K562 (cell line): ENCODE data around the gene NHS. TPM values are rescaled to one million over a fixed set of nuclear protein-coding genes. Genes with fewer than 3 reads are reported as not detected.

Experiments
- ATAC-seq: fragments of 200-7000 bp; cut with Tn5 transposase; 3 replicates; pipeline ENCODE4 v1.9.1; 2020; ENCODE audit warnings: moderate library complexity
- BruUV-seq: library from RNA; stranded (reverse); fragments of 400-500 nt; replicated peaks from 2 replicates; lab custom pipeline; 2021; lab: Mats Ljungman, UMichigan
- CTCF ChIA-PET: fragments of 300-600 bp; formaldehyde crosslinking; extraction: SDS; loops from one replicate; lab custom pipeline; 2021; ENCODE audit warnings: low intra/inter-chr PET ratio; lab: Yijun Ruan, JAX
- POLR2A ChIA-PET: fragments of 300-600, 350-650 bp; sonication (Branson Sonifier 250); formaldehyde crosslinking; extraction: SDS; loops from one replicate; lab custom pipeline; 2021; ENCODE audit warnings: antibody characterized with exemption, inconsistent platforms; lab: Yijun Ruan, JAX
- DNase-seq, 4 experiments: peaks; one replicate each; pipeline versions ENCODE4 v3.0.0 to v3.0.0-alpha.2; 2011 to 2018; ENCODE audit warnings: low spot score in 3 of 4, mixed read lengths in 3 of 4; ENCODE audit errors: extremely low read depth in 1 of 4
- FAIRE-seq: peaks from 2 replicates; lab custom pipeline; 2011; peaks lifted over from hg19 to GRCh38; lab: Jason Lieb, UNC
- H2AFZ ChIP-seq: 2 replicates; pipeline ENCODE4 v1.6.0; 2011; ENCODE audit warnings: low read depth, low read length, control low read depth, inconsistent platforms
- H3K27ac ChIP-seq: fragments of 200-600 bp; 3 replicates; pipeline ENCODE4 v1.8.0; 2011; ENCODE audit warnings: low read depth, mild to moderate bottlenecking, control low read depth, inconsistent platforms, low read length, moderate library complexity, mixed read lengths; ENCODE audit errors: extremely low read depth
- H3K27me3 ChIP-seq, 2 experiments: fragments of 300-600 bp in 1 of 2; 2 replicates in 1 of 2; 3 replicates in 1 of 2; pipeline versions ENCODE4 v1.6.0 to v1.8.0; 2011; ENCODE audit warnings: inconsistent platforms in 2 of 2, low read length in 2 of 2, mild to moderate bottlenecking in 1 of 2, mixed read lengths in 1 of 2, moderate library complexity in 1 of 2; ENCODE audit not compliant: control insufficient read depth in 2 of 2, insufficient read depth in 2 of 2
- H3K36me3 ChIP-seq: fragments of 300-600 bp; 3 replicates; pipeline ENCODE4 v1.8.0; 2011; ENCODE audit warnings: mild to moderate bottlenecking, low read length, inconsistent platforms; ENCODE audit not compliant: control insufficient read depth, insufficient read depth
- H3K4me1 ChIP-seq, 2 experiments: fragments of 200-600 bp in 1 of 2; replicated peaks in 1 of 2; 2 replicates in 1 of 2; 3 replicates in 1 of 2; pipeline versions ENCODE4 v1.5.1 to v1.8.0; 2011; ENCODE audit warnings: inconsistent platforms in 2 of 2, low read length in 2 of 2, mild to moderate bottlenecking in 1 of 2, mixed read lengths in 1 of 2, moderate library complexity in 1 of 2; ENCODE audit not compliant: control insufficient read depth in 2 of 2, insufficient read depth in 2 of 2
- H3K4me2 ChIP-seq: 2 replicates; pipeline ENCODE4 v1.6.1; 2011; ENCODE audit warnings: low read length, control low read depth, inconsistent platforms, mixed read lengths; ENCODE audit not compliant: insufficient read depth
- H3K4me3 ChIP-seq: fragments of 200-600 bp; sonication (generic), shearing (Covaris generic); 2 replicates; pipeline ENCODE4 v1.5.1; 2016; ENCODE audit warnings: control low read depth, inconsistent platforms
- H3K79me2 ChIP-seq: fragments of 200-600 bp; 3 replicates; pipeline ENCODE4 v1.8.0; 2011; ENCODE audit warnings: low read length, inconsistent platforms; ENCODE audit not compliant: control insufficient read depth, insufficient read depth
- H3K9ac ChIP-seq, 2 experiments: 2 replicates each; pipeline versions ENCODE4 v1.6.0 to v1.6.1; 2011; ENCODE audit warnings: low read depth in 2 of 2, low read length in 2 of 2, control low read depth in 1 of 2, inconsistent platforms in 1 of 2, mild to moderate bottlenecking in 1 of 2, mixed read lengths in 1 of 2; ENCODE audit not compliant: insufficient read depth in 1 of 2
- H3K9me1 ChIP-seq: one replicate; pipeline ENCODE4 v1.6.0; 2011; ENCODE audit warnings: inconsistent platforms, mild to moderate bottlenecking, low read length, moderate library complexity; ENCODE audit not compliant: control insufficient read depth, insufficient read depth
- H3K9me3 ChIP-seq: replicated peaks from 2 replicates; pipeline ENCODE4 v1.5.1; 2011; ENCODE audit warnings: low read depth, low read length, inconsistent platforms; ENCODE audit not compliant: control insufficient read depth, insufficient read depth
- H4K20me1 ChIP-seq: replicated peaks from 2 replicates; pipeline ENCODE4 v1.6.1; 2011; ENCODE audit warnings: low read length, inconsistent platforms, mixed read lengths; ENCODE audit not compliant: control insufficient read depth, insufficient read depth
- FOS ChIP-seq: IDR thresholded peaks from 3 replicates; pipeline ENCODE4 v1.6.1; 2011; ENCODE audit not compliant: insufficient read length; ENCODE audit errors: extremely low read depth
- GATAD2A ChIP-seq: fragments of 450-650 bp; IDR thresholded peaks from 2 replicates; pipeline ENCODE4 v1.6.1; 2017
- GTF2F1 ChIP-seq: IDR thresholded peaks from 2 replicates; pipeline ENCODE4 v1.6.1; 2011; ENCODE audit warnings: low read depth, low read length, improper control_type of control experiment
- NCOR1 ChIP-seq: fragments of 450-650 bp; IDR thresholded peaks from 2 replicates; pipeline ENCODE4 v1.6.1; 2016; ENCODE audit warnings: mild to moderate bottlenecking, moderate library complexity
- NELFE ChIP-seq: IDR thresholded peaks from 2 replicates; pipeline ENCODE4 v1.6.1; 2011; ENCODE audit warnings: mild to moderate bottlenecking; ENCODE audit not compliant: insufficient read depth, insufficient read length
- PTBP1 ChIP-seq: fragments of 200-400 bp; formaldehyde crosslinking; IDR thresholded peaks from 2 replicates; pipeline ENCODE4 v1.6.1; 2017; ENCODE audit warnings: low read depth, low read length
- SMARCB1 ChIP-seq: IDR thresholded peaks from 2 replicates; pipeline ENCODE4 v1.6.1; 2011; ENCODE audit warnings: improper control_type of control experiment, low read depth; ENCODE audit not compliant: insufficient read length
- TCFL5 ChIP-seq: fragments of 250-450 bp; sonication (Bioruptor Pico); conservative IDR thresholded peaks from 2 replicates; pipeline ENCODE4 v1.6.1; 2021; ENCODE audit warnings: mild to moderate bottlenecking, moderate library complexity, matching md5 sums
- ZNF274 ChIP-seq: IDR thresholded peaks from 2 replicates; pipeline ENCODE4 v1.6.1; 2011; ENCODE audit warnings: low read depth, mild to moderate bottlenecking, low read length, moderate library complexity, borderline replicate concordance
- ZNF41 ChIP-seq: fragments of 250-450 bp; sonication (Bioruptor Pico); conservative IDR thresholded peaks from 2 replicates; pipeline ENCODE4 v1.4.0; 2020; ENCODE audit warnings: mild to moderate bottlenecking
- WGBS: fragments of 100-300 bp; shearing (Covaris generic); methylation state at CpG from one replicate; pipeline ENCODE4 v1.1.6; 2016; ENCODE audit warnings: low coverage, mixed read lengths; ENCODE audit not compliant: insufficient coverage; ENCODE audit errors: missing lambda C conversion rate; 5-methylcytosine and 5-hydroxymethylcytosine counted together
- in situ Hi-C: fragments of 300-500 bp; cut with MboI; formaldehyde crosslinking; loops from 4 replicates; pipeline ENCODE4 v1.15.0; 2018; ENCODE audit warnings: inconsistent platforms, mixed read lengths
- intact Hi-C: fragments of 100-400 bp; cut with micrococcal nuclease; formaldehyde crosslinking; loops from 2 replicates; pipeline ENCODE4 v1.14.2; 2022
- polyA plus RNA-seq, 8 experiments: library from polyadenylated mRNA; depleted of rRNA in 4 of 8; stranded (reverse) in 5 of 8; unstranded in 3 of 8; fragments of >200 nt; fragmentation: Nextera tagmentation in 2 of 8; fragmentation: Illumina TruSeq in 1 of 8; extraction: Ambion mirVana in 2 of 8; extraction: Trizol in 1 of 8; gene quantifications; 2 replicates each; pipeline versions ENCODE4 v1.2.1 to v1.2.3, GENCODE V29; 2011 to 2014; ENCODE audit warnings: inconsistent platforms in 1 of 8, missing spikeins in 1 of 8
- total RNA-seq, 7 experiments: library from RNA; depleted of rRNA in 6 of 7; stranded (reverse); fragments of >200 nt in 6 of 7; fragmentation: Illumina TruSeq in 2 of 7; extraction: Trizol in 2 of 7; gene quantifications; 2 replicates each; pipeline versions ENCODE4 v1.2.1 to v1.2.3, GENCODE V29; 2011 to 2021; ENCODE audit warnings: low replicate concordance in 1 of 7
- TF ChIP-seq, protein P1 (sequence below), 2 experiments: fragments of 150-350 bp in 1 of 2; IDR thresholded peaks; 2 replicates each; pipeline ENCODE4 v1.6.1; 2012 to 2016; ENCODE audit warnings: low read depth in 2 of 2, low read length in 2 of 2, mild to moderate bottlenecking in 1 of 2, moderate library complexity in 1 of 2
- TF ChIP-seq, protein P2 (sequence below): sonication (generic); formaldehyde crosslinking; IDR thresholded peaks from 2 replicates; pipeline ENCODE4 v1.8.1; 2023; ENCODE audit warnings: mild to moderate bottlenecking, missing genetic modification reagents, moderate library complexity
- TF ChIP-seq, protein P3 (sequence below): fragments of 250-450 bp; sonication (Bioruptor Pico); IDR thresholded peaks from 2 replicates; pipeline ENCODE4 v1.6.1; 2021; ENCODE audit warnings: mild to moderate bottlenecking
- TF ChIP-seq, protein P4 (sequence below): fragments of 250-450 bp; sonication (Bioruptor Pico); IDR thresholded peaks from 2 replicates; pipeline ENCODE4 v1.8.0; 2021; ENCODE audit warnings: moderate library complexity, mild to moderate bottlenecking, inconsistent platforms

The NHS gene
- total and polyA plus RNA-seq, 9 of the 15 experiments (the other 6 are each of a cell fraction or from before 2014, with no cell fraction given), result 0.02 TPM; not detected in 8

DNA sequence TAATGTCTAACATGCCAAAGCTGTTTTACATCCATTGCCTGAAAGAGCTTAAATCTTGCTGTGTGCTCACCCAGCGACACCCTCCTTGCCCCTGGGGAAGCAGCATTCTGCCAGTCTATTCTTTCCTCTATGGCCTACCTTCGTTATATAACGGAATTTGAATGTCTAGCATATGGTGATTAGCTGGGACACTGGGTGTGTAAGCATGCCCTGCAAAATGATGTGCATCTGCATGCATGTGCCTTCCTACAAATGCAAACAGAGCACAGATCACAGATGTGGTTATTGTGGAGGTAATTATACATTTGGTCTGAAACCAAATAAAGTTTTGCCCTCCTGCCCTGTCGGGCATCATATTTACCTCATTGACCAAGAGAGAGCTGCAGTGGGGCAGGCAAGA is 90.8 kb downstream of the NHS start (continued):
- TF ChIP-seq, protein P1, sequence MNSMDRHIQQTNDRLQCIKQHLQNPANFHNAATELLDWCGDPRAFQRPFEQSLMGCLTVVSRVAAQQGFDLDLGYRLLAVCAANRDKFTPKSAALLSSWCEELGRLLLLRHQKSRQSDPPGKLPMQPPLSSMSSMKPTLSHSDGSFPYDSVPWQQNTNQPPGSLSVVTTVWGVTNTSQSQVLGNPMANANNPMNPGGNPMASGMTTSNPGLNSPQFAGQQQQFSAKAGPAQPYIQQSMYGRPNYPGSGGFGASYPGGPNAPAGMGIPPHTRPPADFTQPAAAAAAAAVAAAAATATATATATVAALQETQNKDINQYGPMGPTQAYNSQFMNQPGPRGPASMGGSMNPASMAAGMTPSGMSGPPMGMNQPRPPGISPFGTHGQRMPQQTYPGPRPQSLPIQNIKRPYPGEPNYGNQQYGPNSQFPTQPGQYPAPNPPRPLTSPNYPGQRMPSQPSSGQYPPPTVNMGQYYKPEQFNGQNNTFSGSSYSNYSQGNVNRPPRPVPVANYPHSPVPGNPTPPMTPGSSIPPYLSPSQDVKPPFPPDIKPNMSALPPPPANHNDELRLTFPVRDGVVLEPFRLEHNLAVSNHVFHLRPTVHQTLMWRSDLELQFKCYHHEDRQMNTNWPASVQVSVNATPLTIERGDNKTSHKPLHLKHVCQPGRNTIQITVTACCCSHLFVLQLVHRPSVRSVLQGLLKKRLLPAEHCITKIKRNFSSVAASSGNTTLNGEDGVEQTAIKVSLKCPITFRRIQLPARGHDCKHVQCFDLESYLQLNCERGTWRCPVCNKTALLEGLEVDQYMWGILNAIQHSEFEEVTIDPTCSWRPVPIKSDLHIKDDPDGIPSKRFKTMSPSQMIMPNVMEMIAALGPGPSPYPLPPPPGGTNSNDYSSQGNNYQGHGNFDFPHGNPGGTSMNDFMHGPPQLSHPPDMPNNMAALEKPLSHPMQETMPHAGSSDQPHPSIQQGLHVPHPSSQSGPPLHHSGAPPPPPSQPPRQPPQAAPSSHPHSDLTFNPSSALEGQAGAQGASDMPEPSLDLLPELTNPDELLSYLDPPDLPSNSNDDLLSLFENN (IDR thresholded peaks at IDR 0.05; ENCODE audit: low read depth in 2 of 2, low read length in 2 of 2), result no peak
- TF ChIP-seq, protein P2, sequence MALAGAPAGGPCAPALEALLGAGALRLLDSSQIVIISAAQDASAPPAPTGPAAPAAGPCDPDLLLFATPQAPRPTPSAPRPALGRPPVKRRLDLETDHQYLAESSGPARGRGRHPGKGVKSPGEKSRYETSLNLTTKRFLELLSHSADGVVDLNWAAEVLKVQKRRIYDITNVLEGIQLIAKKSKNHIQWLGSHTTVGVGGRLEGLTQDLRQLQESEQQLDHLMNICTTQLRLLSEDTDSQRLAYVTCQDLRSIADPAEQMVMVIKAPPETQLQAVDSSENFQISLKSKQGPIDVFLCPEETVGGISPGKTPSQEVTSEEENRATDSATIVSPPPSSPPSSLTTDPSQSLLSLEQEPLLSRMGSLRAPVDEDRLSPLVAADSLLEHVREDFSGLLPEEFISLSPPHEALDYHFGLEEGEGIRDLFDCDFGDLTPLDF (CRISPR knock-in tag), result no peak
- TF ChIP-seq PTBP1 (no peak), NELFE (no peak)
- TF ChIP-seq, protein P3, sequence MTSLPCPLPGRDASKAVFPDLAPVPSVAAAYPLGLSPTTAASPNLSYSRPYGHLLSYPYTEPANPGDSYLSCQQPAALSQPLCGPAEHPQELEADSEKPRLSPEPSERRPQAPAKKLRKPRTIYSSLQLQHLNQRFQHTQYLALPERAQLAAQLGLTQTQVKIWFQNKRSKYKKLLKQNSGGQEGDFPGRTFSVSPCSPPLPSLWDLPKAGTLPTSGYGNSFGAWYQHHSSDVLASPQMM, result no peak

DNA sequence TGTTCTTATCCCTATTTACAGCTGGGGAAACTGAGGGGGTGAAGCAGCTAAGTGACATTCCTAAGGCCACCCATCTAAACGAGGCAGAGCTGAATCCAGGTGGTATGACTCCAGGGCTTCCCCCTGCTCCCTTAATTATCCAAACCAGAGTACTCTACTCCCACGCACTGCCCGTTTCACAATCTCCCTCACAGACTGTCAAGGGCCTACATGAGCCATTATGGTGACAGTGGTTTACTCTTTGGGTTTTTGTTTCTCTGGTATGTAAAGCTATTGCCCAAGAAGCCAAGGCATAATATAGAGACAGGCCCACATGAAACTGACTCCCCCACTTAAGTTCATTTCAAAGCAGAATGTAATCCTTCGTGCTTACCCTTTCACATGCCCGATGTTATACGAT is 95.1 kb downstream of the NHS start:
- ATAC-seq (no peak), DNase-seq (no peak), FAIRE-seq (no peak)
- CTCF ChIA-PET, result no interaction called here
- Histone ChIP-seq H3K9me3 (no peaks in the 10 kb centered on the region), H2AFZ (no peak overlapping the region), H3K9me1 (no peaks in the 10 kb centered on the region), H3K4me2 (no peak overlapping the region), H3K79me2 (no peaks in the 10 kb centered on the region), H3K27me3 (no peaks in the 10 kb centered on the region), H3K4me3 (no peak overlapping the region), H4K20me1 (no peaks in the 10 kb centered on the region), H3K36me3 (no peaks in the 10 kb centered on the region), H3K9ac (no peak overlapping the region), H3K4me1 (no peaks in the 10 kb centered on the region), H3K27ac (no peak overlapping the region)
- intact Hi-C loops (no loop called here), in situ Hi-C loops (no loop called here)
- BruUV-seq, result no TSS peak
- 0% methylated on average over 5 of the region's 6 CpGs for WGBS
- POLR2A ChIA-PET, result no interaction called here
- TF ChIP-seq TCFL5 (CRISPR knock-in tag), result no peak
- TF ChIP-seq ZNF274, result no peak
- no peak for TF ChIP-seq FOS
- no peak for TF ChIP-seq GATAD2A
- TF ChIP-seq SMARCB1, result no peak
- TF ChIP-seq NCOR1, result no peak
- TF ChIP-seq, protein P4, sequence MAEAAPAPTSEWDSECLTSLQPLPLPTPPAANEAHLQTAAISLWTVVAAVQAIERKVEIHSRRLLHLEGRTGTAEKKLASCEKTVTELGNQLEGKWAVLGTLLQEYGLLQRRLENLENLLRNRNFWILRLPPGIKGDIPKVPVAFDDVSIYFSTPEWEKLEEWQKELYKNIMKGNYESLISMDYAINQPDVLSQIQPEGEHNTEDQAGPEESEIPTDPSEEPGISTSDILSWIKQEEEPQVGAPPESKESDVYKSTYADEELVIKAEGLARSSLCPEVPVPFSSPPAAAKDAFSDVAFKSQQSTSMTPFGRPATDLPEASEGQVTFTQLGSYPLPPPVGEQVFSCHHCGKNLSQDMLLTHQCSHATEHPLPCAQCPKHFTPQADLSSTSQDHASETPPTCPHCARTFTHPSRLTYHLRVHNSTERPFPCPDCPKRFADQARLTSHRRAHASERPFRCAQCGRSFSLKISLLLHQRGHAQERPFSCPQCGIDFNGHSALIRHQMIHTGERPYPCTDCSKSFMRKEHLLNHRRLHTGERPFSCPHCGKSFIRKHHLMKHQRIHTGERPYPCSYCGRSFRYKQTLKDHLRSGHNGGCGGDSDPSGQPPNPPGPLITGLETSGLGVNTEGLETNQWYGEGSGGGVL (CRISPR knock-in tag), result no peak
- no peak for TF ChIP-seq ZNF41
- TF ChIP-seq GTF2F1, result no peak
